Gastrocnemius medialis (tissue), 4 donors: ENCODE data around the gene ROBO1.
"Not testable (repeated sequence)": the region's sequence is repeated elsewhere in the genome, so short reads cannot be mapped to it uniquely, and the experiment has no call there.

ENCODE experiments used
- POLR2A ChIP-seq, 2 donors: fragments of 450-650 bp; IDR thresholded peaks; one replicate each; pipeline ENCODE4 v1.6.1; 2017; ENCODE audit warnings: antibody characterized with exemption in 2 of 2, mild to moderate bottlenecking in 2 of 2, moderate library complexity in 2 of 2
- TF ChIP-seq, protein P1 (sequence below), 5 experiments: fragments of 450-650 bp in 3 of 5; fragments of 200-600 bp in 2 of 5; sonication (generic) in 2 of 5; IDR thresholded peaks in 4 of 5; conservative IDR thresholded peaks in 1 of 5; 1 replicate in 4 of 5; 2 replicates in 1 of 5; pipeline ENCODE4 v1.5.1; 2016 to 2019; ENCODE audit warnings: antibody characterized with exemption in 5 of 5, mild to moderate bottlenecking in 3 of 5, moderate library complexity in 3 of 5

DNA sequence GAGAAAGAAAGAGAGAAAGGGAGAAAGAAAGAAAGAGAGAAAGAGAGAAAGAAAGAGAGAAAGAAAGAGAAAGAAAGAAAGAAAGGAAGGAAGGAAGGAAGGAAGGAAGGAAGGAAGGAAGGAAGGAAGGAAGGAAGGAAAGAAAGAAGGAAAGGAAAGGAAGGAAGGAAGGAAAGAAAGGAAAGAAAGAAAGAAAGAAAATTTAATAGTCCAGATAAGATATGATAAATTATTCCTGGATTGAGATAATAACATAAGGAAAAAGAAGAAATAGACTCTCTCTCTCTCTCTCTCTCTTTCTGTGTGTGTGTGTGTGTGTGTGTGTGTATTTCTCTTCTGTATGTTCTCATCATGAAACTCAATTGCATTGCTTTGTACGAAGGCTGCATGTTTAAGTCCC, 883.2 kb downstream of the ROBO1 start:
- TF ChIP-seq, protein P1, sequence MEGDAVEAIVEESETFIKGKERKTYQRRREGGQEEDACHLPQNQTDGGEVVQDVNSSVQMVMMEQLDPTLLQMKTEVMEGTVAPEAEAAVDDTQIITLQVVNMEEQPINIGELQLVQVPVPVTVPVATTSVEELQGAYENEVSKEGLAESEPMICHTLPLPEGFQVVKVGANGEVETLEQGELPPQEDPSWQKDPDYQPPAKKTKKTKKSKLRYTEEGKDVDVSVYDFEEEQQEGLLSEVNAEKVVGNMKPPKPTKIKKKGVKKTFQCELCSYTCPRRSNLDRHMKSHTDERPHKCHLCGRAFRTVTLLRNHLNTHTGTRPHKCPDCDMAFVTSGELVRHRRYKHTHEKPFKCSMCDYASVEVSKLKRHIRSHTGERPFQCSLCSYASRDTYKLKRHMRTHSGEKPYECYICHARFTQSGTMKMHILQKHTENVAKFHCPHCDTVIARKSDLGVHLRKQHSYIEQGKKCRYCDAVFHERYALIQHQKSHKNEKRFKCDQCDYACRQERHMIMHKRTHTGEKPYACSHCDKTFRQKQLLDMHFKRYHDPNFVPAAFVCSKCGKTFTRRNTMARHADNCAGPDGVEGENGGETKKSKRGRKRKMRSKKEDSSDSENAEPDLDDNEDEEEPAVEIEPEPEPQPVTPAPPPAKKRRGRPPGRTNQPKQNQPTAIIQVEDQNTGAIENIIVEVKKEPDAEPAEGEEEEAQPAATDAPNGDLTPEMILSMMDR (IDR thresholded peaks at IDR 0.05 in 4 of 5, conservative IDR thresholded peaks at IDR 0.05 in 1 of 5) = not testable (repeated sequence)
- TF ChIP-seq POLR2A (IDR thresholded peaks at IDR 0.05) = not testable (repeated sequence)
